GM21515 (cell line): ENCODE data around the gene PRM2.

Experiments used
- ATAC-seq: cut with Tn5 transposase; IDR thresholded peaks from one replicate; pipeline ENCODE4 v1.9.1; 2021; ENCODE audit not compliant: unreplicated experiment

Gene PRM2

GRCh38 chr16:11232852-11233726, 43.2 kb downstream of the PRM2 start:
- peak; percentile 55 for ATAC-seq

- ATAC-seq: no peak
These were observed 43.9 kb downstream of the PRM2 start for GRCh38 chr16:11232302-11232851.

GRCh38 chr16:11231367-11231970, 44.8 kb downstream of the PRM2 start:
- ATAC-seq: no peak

- no peak for ATAC-seq
These were observed 46.4 kb downstream of the PRM2 start for GRCh38 chr16:11229906-11230305.

- ATAC-seq: no peak
These were observed 46.8 kb downstream of the PRM2 start for GRCh38 chr16:11229432-11229831.

DNA sequence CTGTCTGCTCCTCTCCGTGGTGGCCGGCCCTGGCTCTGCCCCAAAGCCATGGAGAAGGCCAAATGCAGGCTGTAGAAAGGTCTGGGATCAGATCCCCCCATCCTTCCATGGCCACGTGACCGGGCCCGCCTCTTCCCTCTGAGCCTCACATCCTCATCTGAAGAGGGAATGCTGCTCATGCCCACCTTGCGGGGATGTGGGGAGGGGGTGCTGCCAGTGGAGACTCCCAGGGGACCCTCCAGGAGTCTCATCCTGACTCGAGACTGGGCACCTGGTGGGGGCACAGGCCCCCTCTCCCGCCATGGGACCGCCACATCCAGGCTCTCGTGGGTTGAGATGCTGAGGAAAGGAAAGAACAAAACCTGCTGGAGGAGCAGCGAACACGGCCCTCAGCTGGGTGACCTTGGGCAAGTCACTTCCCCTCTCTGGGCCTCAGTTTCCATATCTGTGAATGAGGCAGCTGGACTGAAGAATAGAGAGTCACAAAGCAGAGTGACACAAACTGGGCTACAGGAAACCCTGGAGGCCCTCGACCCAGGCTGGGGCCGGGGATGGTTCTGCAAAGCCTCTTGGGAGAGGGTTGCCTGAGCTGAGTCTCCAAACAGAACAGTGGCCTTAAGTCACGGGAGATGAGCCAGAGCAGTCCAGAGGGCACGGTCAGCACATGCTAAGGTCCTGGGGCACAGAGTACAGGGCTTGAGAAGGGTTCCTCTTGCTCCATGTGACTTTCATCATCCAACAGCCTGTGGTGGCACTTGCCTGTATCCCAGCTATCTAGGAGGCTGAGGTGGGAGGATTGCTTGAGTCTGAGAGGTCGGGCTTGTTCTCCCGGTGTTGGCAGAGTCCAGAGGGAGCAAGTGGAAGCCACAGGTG, 50.4 kb downstream of the PRM2 start:
- ATAC-seq: no peak
